NCI-H526 treated with DMSO at 0.1 percent for 48 hours (cell line): ENCODE results near the gene SIRT7.

Source experiments
- DNase-seq: peaks from one replicate; lab custom pipeline; 2025; lab: John Stamatoyannopoulos, UW

SIRT7 gene

GRCh38 chr17:81863833-81864768 is 53.9 kb downstream of the SIRT7 start:
- DNase-seq: no peak

GRCh38 chr17:81863123-81863675 is 54.8 kb downstream of the SIRT7 start:
- DNase-seq: no peak
